Smooth muscle cell (in vitro differentiated cells): ENCODE data around the gene PCDH10. TPM values are rescaled to one million over a fixed set of nuclear protein-coding genes. Genes with fewer than 3 reads are reported as not detected.

Experiments used
- DNase-seq: peaks from one replicate; lab custom pipeline; 2025; ENCODE audit not compliant: unreplicated experiment; lab: John Stamatoyannopoulos, UW
- H2AFZ ChIP-seq: fragments of 200-600 bp; sonication (generic); 2 replicates; pipeline ENCODE4 v1.6.0; 2016; ENCODE audit warnings: antibody characterized with exemption, low read depth, mild to moderate bottlenecking
- H3F3A ChIP-seq: fragments of 200-600 bp; sonication (generic); 2 replicates; pipeline ENCODE4 v1.6.0; 2017; ENCODE audit warnings: antibody characterized with exemption, low read depth
- H3K27ac ChIP-seq: fragments of 200-600 bp; sonication (generic); 2 replicates; pipeline ENCODE4 v1.5.1; 2016; ENCODE audit warnings: low read depth, mild to moderate bottlenecking
- H3K27me3 ChIP-seq: fragments of 200-600 bp; sonication (generic); 2 replicates; pipeline ENCODE4 v1.6.1; 2016; ENCODE audit warnings: low read depth, mild to moderate bottlenecking
- H3K36me3 ChIP-seq: fragments of 200-600 bp; sonication (generic); 2 replicates; pipeline ENCODE4 v1.5.1; 2016; ENCODE audit warnings: low read depth
- H3K4me1 ChIP-seq: fragments of 200-600 bp; sonication (generic); 2 replicates; pipeline ENCODE4 v1.5.1; 2016; ENCODE audit warnings: low read depth
- H3K4me2 ChIP-seq: fragments of 200-600 bp; sonication (generic); 2 replicates; pipeline ENCODE4 v1.6.0; 2016; ENCODE audit warnings: mild to moderate bottlenecking
- H3K4me3 ChIP-seq: fragments of 200-600 bp; sonication (generic); 2 replicates; pipeline ENCODE4 v1.5.1; 2016; ENCODE audit warnings: mild to moderate bottlenecking
- H3K79me2 ChIP-seq: fragments of 200-600 bp; sonication (generic); 2 replicates; pipeline ENCODE4 v1.6.0; 2016; ENCODE audit warnings: low read depth, mild to moderate bottlenecking
- H3K9ac ChIP-seq: fragments of 200-600 bp; sonication (generic); 2 replicates; pipeline ENCODE4 v1.6.0; 2016; ENCODE audit warnings: low read depth
- H3K9me3 ChIP-seq: fragments of 200-600 bp; sonication (generic); replicated peaks from 2 replicates; pipeline ENCODE4 v1.5.1; 2016; ENCODE audit warnings: low read depth
- H4K20me1 ChIP-seq: fragments of 200-600 bp; sonication (generic); 2 replicates; pipeline ENCODE4 v1.6.0; 2016; ENCODE audit warnings: low read depth
- WGBS: methylation state at CpG from one replicate; pipeline ENCODE4 v1.1.7; 2016; ENCODE audit warnings: low lambda C conversion rate; 5-methylcytosine and 5-hydroxymethylcytosine counted together
- polyA plus RNA-seq: library from polyadenylated mRNA; unstranded; fragments of >200 nt; fragmentation: Nextera tagmentation; extraction: Ambion mirVana; gene quantifications from 2 replicates; pipeline ENCODE4 v1.2.1, GENCODE V29; 2016
- total RNA-seq: library from RNA; depleted of rRNA; stranded (reverse); fragments of >200 nt; gene quantifications from 2 replicates; pipeline ENCODE4 v1.2.3, GENCODE V29; 2014
- TF ChIP-seq, protein P1 (sequence below): fragments of 200-600 bp; sonication (generic); IDR thresholded peaks from 2 replicates; pipeline ENCODE4 v1.5.1; 2017; ENCODE audit warnings: borderline replicate concordance, mild to moderate bottlenecking, antibody characterized with exemption; ENCODE audit not compliant: insufficient read depth, poor library complexity, severe bottlenecking

PCDH10 gene
- total and polyA plus RNA-seq, 2 experiments from 2014 or later: 103 to 129 TPM

DNA sequence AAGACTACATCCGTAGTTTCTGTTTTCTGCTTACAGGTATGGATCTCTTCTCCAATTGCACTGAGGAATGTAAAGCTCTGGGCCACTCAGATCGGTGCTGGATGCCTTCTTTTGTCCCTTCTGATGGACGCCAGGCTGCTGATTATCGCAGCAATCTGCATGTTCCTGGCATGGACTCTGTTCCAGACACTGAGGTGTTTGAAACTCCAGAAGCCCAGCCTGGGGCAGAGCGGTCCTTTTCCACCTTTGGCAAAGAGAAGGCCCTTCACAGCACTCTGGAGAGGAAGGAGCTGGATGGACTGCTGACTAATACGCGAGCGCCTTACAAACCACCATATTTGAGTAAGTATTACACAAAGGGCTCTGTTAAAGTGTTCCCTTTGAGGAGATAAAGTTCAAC is 13.8 kb downstream of the PCDH10 start:
- Histone ChIP-seq H4K20me1 (no peaks in the 10 kb centered on the region), H3K9me3 (no peaks in the 10 kb centered on the region), H3F3A (no peaks in the 10 kb centered on the region), H3K27ac (peak overlapping the region; percentile 34), H3K4me2 (no peak overlapping the region), H2AFZ (no peak overlapping the region), H3K36me3 (peaks cover 22% of the 10 kb centered on the region), H3K79me2 (peaks cover 90% of the 10 kb centered on the region), H3K4me3 (no peak overlapping the region), H3K9ac (no peak overlapping the region), H3K27me3 (no peaks in the 10 kb centered on the region), H3K4me1 (no peaks in the 10 kb centered on the region)
- DNase-seq: no peak
- 79% methylated on average over 8 of the region's 8 CpGs for WGBS
- TF ChIP-seq, protein P1, sequence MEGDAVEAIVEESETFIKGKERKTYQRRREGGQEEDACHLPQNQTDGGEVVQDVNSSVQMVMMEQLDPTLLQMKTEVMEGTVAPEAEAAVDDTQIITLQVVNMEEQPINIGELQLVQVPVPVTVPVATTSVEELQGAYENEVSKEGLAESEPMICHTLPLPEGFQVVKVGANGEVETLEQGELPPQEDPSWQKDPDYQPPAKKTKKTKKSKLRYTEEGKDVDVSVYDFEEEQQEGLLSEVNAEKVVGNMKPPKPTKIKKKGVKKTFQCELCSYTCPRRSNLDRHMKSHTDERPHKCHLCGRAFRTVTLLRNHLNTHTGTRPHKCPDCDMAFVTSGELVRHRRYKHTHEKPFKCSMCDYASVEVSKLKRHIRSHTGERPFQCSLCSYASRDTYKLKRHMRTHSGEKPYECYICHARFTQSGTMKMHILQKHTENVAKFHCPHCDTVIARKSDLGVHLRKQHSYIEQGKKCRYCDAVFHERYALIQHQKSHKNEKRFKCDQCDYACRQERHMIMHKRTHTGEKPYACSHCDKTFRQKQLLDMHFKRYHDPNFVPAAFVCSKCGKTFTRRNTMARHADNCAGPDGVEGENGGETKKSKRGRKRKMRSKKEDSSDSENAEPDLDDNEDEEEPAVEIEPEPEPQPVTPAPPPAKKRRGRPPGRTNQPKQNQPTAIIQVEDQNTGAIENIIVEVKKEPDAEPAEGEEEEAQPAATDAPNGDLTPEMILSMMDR: no peak

DNA sequence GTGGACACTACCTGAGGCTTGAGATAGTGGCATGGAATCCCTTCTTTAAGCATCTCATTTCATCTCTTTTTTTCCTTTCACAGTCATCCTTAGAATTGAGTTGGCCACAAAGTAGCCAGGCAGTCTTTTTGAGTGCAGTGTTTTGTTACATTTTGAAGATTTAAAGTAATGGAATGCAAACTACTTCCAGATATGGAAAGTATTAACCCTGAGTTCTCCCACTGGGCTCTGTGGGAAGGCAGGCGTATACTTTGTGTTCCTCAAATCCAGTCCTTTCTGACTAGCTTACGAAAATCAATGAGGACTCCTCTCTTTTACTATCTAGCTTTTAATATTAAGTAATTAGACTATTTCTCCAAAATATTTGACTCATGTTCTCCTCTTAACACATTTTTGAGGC is 29.9 kb downstream of the PCDH10 start:
- Histone ChIP-seq H3K36me3 (no peaks in the 10 kb centered on the region), H3K79me2 (peaks cover 39% of the 10 kb centered on the region), H3K4me3 (no peak overlapping the region), H3F3A (no peaks in the 10 kb centered on the region), H4K20me1 (peaks cover 15% of the 10 kb centered on the region), H3K9me3 (no peaks in the 10 kb centered on the region), H3K4me1 (peaks cover 12% of the 10 kb centered on the region), H2AFZ (no peak overlapping the region), H3K9ac (no peak overlapping the region), H3K27ac (peak overlapping the region; percentile 57), H3K27me3 (no peaks in the 10 kb centered on the region), H3K4me2 (peak overlapping the region; percentile 49)
- WGBS: 71% methylated on average over 2 of the region's 2 CpGs
- TF ChIP-seq, protein P1: no peak
- DNase-seq: no peak

DNA sequence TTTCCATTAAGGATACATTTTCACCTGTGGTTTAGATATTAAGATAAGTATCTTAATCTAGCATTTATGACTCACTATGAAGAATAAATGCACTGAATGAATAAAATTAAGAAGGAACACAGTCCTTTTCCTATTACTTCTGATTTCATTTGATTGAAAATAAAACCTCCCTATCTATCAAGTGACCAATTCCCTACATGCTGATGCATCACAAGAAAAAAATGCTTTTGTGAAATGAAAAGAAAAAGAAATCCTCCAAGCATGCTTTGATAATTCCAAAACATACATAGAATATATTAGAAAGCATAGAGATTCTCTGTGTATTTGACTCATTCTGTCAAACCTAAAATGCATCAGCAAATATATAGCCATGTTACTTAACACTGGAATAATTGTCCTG is 37.1 kb downstream of the PCDH10 start:
- H3F3A ChIP-seq: peaks cover 10% of the 10 kb centered on the region
- peaks cover 14% of the 10 kb centered on the region for H3K36me3 ChIP-seq
- no peak overlapping the region for H3K9ac ChIP-seq
- no peak overlapping the region for H3K4me3 ChIP-seq
- peaks cover 19% of the 10 kb centered on the region for H3K79me2 ChIP-seq
- H4K20me1 ChIP-seq: peaks cover 10% of the 10 kb centered on the region
- H3K4me2 ChIP-seq: no peak overlapping the region
- no peaks in the 10 kb centered on the region for H3K9me3 ChIP-seq
- DNase-seq: no peak
- no peak overlapping the region for H2AFZ ChIP-seq
- TF ChIP-seq, protein P1: no peak
- H3K4me1 ChIP-seq: no peaks in the 10 kb centered on the region
- H3K27me3 ChIP-seq: no peaks in the 10 kb centered on the region
- H3K27ac ChIP-seq: no peak overlapping the region

DNA sequence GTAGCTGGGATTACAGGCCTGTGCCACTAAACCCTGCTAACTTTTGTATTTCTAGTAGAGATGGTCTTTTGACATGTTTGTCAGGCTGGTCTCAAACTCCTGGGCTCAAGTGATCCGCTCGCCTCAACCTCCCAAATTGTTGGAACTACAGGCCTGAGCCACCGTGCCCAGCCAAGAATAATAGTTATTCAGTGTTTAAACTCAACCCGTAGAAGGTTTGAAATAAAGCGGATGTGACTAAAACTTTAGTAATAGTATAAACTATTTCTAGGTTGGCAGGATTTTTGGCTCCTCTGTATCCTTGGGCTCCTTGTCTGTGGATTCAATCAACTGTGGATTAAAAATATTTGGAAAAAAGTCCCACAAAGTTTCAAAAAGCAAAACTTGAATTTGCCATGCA is 37.8 kb downstream of the PCDH10 start:
- Histone ChIP-seq H3K36me3 (peaks cover 14% of the 10 kb centered on the region), H3K79me2 (peaks cover 14% of the 10 kb centered on the region), H3K9me3 (no peaks in the 10 kb centered on the region), H3F3A (peaks cover 15% of the 10 kb centered on the region), H4K20me1 (peaks cover 9% of the 10 kb centered on the region), H3K27ac (no peak overlapping the region), H3K9ac (no peak overlapping the region), H3K4me2 (no peak overlapping the region), H3K27me3 (no peaks in the 10 kb centered on the region), H3K4me3 (no peak overlapping the region), H2AFZ (no peak overlapping the region), H3K4me1 (no peaks in the 10 kb centered on the region)
- TF ChIP-seq, protein P1: no peak
- 97% methylated on average over 5 of the region's 5 CpGs for WGBS
- DNase-seq: no peak
